Activated B cell treated with CpG ODN at 0.5 μM for 24 hours (primary cell): ENCODE data around the gene BCAS1. TPM values are rescaled to one million over a fixed set of nuclear protein-coding genes. Genes with fewer than 3 reads are reported as not detected.

Experiments
- ATAC-seq: fragments of 200-7000 bp; cut with Tn5 transposase; one replicate; pipeline ENCODE4 v1.10.0; 2021; ENCODE audit warnings: low read depth, mild to moderate bottlenecking, moderate library complexity
- CTCF ChIA-PET: fragments of 350-600 bp; sonication (Branson Sonifier 250); formaldehyde crosslinking; loops from one replicate; lab custom pipeline; 2021; ENCODE audit warnings: antibody characterized with exemption; lab: Charles Lee
- POLR2A ChIA-PET: fragments of 350-600 bp; sonication (Branson Sonifier 250); formaldehyde crosslinking; loops from one replicate; lab custom pipeline; 2021; ENCODE audit warnings: antibody characterized with exemption; lab: Charles Lee
- DNase-seq: peaks from one replicate; pipeline ENCODE4 v3.0.0; 2022
- H3K27ac Mint-ChIP-seq: one replicate; pipeline ENCODE4 v1.8.0; 2020; ENCODE audit warnings: mixed read lengths
- H3K27me3 Mint-ChIP-seq: one replicate; pipeline ENCODE4 v1.8.0; 2021; ENCODE audit warnings: mixed read lengths
- H3K36me3 Mint-ChIP-seq: one replicate; pipeline ENCODE4 v1.8.0; 2021; ENCODE audit warnings: low read depth, mixed read lengths
- H3K4me1 Mint-ChIP-seq: one replicate; pipeline ENCODE4 v1.8.0; 2021; ENCODE audit warnings: mixed read lengths
- H3K4me3 Mint-ChIP-seq: one replicate; pipeline ENCODE4 v1.8.0; 2020; ENCODE audit warnings: mild to moderate bottlenecking, mixed read lengths
- H3K9me3 Mint-ChIP-seq: one replicate; pipeline ENCODE4 v1.8.0; 2020; ENCODE audit warnings: mixed read lengths
- intact Hi-C: fragments of 100-400 bp; cut with micrococcal nuclease; formaldehyde crosslinking; loops from one replicate; pipeline ENCODE4 v1.15.1; 2024
- total RNA-seq: library from RNA; stranded (reverse); gene quantifications from 2 replicates; pipeline ENCODE4 v1.2.3, GENCODE V29; 2022
- TF ChIP-seq, protein P1 (sequence below): fragments of 200-600 bp; IDR thresholded peaks from one replicate; pipeline ENCODE4 v1.8.0; 2022; ENCODE audit warnings: antibody characterized with exemption, mild to moderate bottlenecking

BCAS1 gene, protein sequence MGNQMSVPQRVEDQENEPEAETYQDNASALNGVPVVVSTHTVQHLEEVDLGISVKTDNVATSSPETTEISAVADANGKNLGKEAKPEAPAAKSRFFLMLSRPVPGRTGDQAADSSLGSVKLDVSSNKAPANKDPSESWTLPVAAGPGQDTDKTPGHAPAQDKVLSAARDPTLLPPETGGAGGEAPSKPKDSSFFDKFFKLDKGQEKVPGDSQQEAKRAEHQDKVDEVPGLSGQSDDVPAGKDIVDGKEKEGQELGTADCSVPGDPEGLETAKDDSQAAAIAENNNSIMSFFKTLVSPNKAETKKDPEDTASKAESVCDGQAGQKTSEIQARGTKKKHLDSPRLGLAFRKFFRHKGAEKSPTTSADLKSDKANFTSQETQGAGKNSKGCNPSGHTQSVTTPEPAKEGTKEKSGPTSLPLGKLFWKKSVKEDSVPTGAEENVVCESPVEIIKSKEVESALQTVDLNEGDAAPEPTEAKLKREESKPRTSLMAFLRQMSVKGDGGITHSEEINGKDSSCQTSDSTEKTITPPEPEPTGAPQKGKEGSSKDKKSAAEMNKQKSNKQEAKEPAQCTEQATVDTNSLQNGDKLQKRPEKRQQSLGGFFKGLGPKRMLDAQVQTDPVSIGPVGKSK
- 1.3 and 1.7 TPM in 2 replicates for total RNA-seq

DNA sequence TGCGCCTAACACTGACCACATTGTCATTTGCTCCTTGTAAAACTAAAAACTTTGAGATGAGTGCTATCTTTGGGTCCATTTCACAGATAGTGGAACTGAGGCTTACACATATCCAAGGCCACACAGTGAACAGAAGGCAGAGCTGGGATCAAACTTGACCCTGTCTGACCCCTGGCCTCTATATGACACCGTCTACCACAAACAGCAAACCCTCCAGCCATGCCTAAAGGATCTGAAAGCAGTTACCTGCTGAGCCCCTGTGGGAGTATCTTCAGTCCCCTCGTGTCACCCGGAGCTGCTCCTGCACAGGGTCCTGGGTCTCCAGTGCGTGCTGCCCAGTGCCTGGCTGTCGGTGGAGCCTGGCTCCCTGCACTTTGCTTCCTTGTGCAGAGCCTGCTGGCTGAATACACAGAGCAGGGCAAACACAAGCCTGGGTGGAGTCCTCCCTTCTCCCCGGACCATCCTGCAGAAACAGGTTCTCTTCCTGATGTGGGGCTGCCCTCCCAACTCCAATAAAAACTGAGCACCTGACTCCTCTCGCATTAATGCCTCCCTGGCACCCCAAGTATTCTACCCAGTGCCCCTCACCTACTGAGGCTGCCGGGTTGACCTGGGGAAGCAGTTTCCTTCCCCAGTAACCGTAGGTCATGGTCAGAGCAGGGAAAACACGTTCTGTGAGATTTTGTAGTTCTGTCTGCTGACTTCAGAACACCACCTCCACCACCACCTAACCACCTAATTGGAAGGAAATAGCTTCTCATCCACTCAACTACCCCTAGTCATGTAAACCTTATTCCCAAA, at the start of gene BCAS1:
Gene BCAS1 (minus strand): TSS at position 408 of the 801 bp plus-strand sequence. CDS start 11,876 bp downstream, outside the sequence.
- no peak within 1 kb of the TSS for H3K27ac Mint-ChIP-seq
- H3K36me3 Mint-ChIP-seq = no peaks in the 10 kb centered on the region
- ChIA-PET CTCF (no interaction called here), POLR2A (no interaction called here)
- H3K27me3 Mint-ChIP-seq = no peaks in the 10 kb centered on the region
- no peak within 1 kb of the TSS for H3K4me3 Mint-ChIP-seq
- intact Hi-C loops = no loop called here
- H3K4me1 Mint-ChIP-seq = peaks cover 8% of the 10 kb centered on the region
- DNase-seq (no peak), ATAC-seq (no peak)
- no peaks in the 10 kb centered on the region for H3K9me3 Mint-ChIP-seq
- TF ChIP-seq, protein P1, sequence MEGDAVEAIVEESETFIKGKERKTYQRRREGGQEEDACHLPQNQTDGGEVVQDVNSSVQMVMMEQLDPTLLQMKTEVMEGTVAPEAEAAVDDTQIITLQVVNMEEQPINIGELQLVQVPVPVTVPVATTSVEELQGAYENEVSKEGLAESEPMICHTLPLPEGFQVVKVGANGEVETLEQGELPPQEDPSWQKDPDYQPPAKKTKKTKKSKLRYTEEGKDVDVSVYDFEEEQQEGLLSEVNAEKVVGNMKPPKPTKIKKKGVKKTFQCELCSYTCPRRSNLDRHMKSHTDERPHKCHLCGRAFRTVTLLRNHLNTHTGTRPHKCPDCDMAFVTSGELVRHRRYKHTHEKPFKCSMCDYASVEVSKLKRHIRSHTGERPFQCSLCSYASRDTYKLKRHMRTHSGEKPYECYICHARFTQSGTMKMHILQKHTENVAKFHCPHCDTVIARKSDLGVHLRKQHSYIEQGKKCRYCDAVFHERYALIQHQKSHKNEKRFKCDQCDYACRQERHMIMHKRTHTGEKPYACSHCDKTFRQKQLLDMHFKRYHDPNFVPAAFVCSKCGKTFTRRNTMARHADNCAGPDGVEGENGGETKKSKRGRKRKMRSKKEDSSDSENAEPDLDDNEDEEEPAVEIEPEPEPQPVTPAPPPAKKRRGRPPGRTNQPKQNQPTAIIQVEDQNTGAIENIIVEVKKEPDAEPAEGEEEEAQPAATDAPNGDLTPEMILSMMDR = no peak

DNA sequence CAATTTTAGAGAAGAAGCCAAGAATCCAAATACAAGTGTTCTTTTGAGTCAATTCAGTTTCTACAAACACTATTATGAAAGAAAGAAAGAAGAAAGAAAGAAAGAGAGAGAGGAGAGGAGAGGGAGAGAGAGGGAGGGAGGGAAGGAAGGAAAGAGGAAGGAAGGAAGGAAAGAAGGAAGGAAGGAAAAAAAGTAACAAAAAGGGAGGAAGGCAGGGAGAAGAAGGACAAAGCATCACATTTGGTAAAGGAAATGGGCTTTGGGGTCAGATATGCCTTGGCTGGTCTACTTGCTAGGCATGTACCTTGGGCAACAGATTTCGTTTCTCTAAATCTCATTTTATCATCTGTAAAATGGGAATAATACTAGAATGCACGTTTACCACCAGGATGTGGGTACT, 49.4 kb upstream of the BCAS1 start:
- DNase-seq (no peak), ATAC-seq (no peak)
- Mint-ChIP-seq H3K4me3 (no peak overlapping the region), H3K36me3 (no peaks in the 10 kb centered on the region), H3K9me3 (no peaks in the 10 kb centered on the region), H3K4me1 (peaks cover 2% of the 10 kb centered on the region), H3K27ac (no peak overlapping the region), H3K27me3 (no peaks in the 10 kb centered on the region)
- intact Hi-C loops = no loop called here
- ChIA-PET POLR2A (no interaction called here), CTCF (no interaction called here)
- TF ChIP-seq, protein P1 = no peak

DNA sequence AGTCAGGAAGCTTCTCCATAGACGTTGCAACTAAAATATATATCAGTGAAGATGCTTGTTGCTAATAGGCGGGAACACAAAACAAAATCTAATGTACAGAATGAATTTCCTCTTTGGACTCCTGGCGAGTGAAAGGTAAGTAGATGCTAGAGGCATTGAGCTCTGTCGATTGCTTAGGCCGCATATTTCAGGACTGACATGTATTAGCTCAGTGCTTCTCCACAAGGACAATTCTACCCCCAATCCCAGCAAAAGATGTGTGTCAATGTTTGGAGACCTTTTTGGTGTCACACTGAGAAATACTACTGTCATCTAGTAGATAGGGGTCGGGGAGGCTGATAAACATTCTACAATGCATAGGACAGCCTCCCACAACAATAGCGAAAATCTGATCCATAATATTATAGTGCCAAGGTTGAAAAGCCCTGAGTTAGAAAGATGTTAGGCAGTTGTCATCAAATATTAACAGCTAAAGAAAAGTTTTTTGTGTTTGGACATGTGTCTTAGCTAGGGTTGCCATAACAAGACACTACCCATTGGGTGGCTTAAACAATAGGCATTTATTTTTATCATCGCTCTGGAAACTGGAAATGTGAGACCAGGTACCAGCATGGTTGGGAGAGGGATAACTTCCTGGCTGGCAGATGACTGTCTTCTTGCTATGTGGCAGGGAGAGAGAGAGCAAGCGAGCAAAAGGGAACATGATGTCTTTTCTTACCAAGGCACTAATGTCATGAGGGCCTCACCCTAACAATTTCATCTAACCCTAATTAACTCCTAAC, 48.0 kb upstream of the BCAS1 start:
- no peak for DNase-seq
- CTCF ChIA-PET = no interaction called here

DNA sequence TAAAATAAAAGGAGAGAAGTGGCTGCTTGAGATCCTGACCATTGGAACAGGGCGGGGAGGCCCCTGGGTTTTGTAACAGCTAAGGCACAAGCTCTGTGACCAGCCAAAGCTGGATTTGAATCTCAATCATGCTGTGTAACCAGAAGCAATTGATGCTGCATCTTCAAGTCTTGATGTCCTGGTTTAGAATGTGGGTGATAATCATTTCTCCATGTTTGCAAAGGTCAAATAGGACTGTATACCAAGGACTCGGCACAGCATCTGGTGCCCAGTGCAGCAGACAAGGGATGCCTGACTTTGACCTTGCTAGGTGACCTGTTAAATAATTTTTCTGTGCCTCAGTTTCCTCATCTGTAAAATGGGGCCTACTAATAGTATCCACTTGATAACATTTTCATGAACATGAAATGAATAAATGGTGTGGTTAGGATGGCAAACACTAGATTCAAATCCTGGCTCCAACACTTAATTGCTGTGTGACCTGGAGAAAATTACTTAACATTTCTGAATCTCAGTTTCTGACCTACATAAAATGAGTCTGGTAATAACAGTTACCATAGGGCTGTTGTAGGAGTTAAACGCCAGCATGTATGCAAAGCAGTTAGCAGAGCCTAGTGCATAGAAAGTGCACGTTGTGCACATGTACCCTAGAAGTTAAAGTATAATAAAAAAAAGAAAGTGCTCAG, 46.3 kb upstream of the BCAS1 start:
- Mint-ChIP-seq H3K36me3 (no peaks in the 10 kb centered on the region), H3K4me3 (no peak overlapping the region), H3K27ac (no peak overlapping the region), H3K9me3 (no peaks in the 10 kb centered on the region), H3K27me3 (peaks cover 2% of the 10 kb centered on the region), H3K4me1 (no peaks in the 10 kb centered on the region)
- ChIA-PET POLR2A (no interaction called here), CTCF (no interaction called here)
- ATAC-seq (no peak), DNase-seq (no peak)
- intact Hi-C loops = no loop called here
- TF ChIP-seq, protein P1 = no peak

More for the DNA sequence above, 48.0 kb upstream of the BCAS1 start:
- intact Hi-C loops = no loop called here
- Mint-ChIP-seq H3K4me1 (peaks cover 2% of the 10 kb centered on the region), H3K4me3 (no peak overlapping the region), H3K27me3 (peaks cover 2% of the 10 kb centered on the region), H3K9me3 (no peaks in the 10 kb centered on the region), H3K36me3 (no peaks in the 10 kb centered on the region), H3K27ac (no peak overlapping the region)
- no peak for ATAC-seq
- POLR2A ChIA-PET = no interaction called here
- TF ChIP-seq, protein P1 = no peak
